K562 (cell line): Measurements from ENCODE around the gene ABCC9.

Source experiments
- CHD7 ChIP-seq: fragments of 200-600 bp; sonication (generic); IDR thresholded peaks from one replicate; pipeline ENCODE4 v1.6.1; 2012; ENCODE audit warnings: mild to moderate bottlenecking, low read depth, low read length, inconsistent platforms
- CREB1 ChIP-seq, 2 experiments: sonication (generic) in 1 of 2; formaldehyde crosslinking in 1 of 2; IDR thresholded peaks; 2 replicates each; pipeline versions ENCODE4 v1.6.1 to v1.8.0; 2012 to 2022; ENCODE audit warnings: inconsistent platforms in 1 of 2, mild to moderate bottlenecking in 1 of 2, missing genetic modification reagents in 1 of 2, moderate library complexity in 1 of 2
- HDAC2 ChIP-seq: fragments of 450-650 bp; IDR thresholded peaks from 2 replicates; pipeline ENCODE4 v1.6.1; 2016; ENCODE audit warnings: mild to moderate bottlenecking
- HSF4 ChIP-seq: fragments of 250-450 bp; sonication (Bioruptor Pico); IDR thresholded peaks from 2 replicates; pipeline ENCODE4 v2.1.2; 2022; ENCODE audit warnings: mild to moderate bottlenecking, moderate library complexity, borderline replicate concordance
- POLR2A ChIP-seq: fragments of 450-650 bp; conservative IDR thresholded peaks from 2 replicates; pipeline ENCODE4 v1.6.1; 2016
- RAD21 ChIP-seq, 2 experiments: fragments of 250-450 bp in 1 of 2; fragments of 450-650 bp in 1 of 2; sonication (Bioruptor Pico) in 1 of 2; formaldehyde crosslinking in 1 of 2; IDR thresholded peaks in 1 of 2; conservative IDR thresholded peaks in 1 of 2; 2 replicates each; pipeline versions ENCODE4 v1.4.0 to v1.8.0; 2020 to 2022; ENCODE audit warnings: mild to moderate bottlenecking in 2 of 2, moderate library complexity in 1 of 2
- RFX5 ChIP-seq: IDR thresholded peaks from 2 replicates; pipeline ENCODE4 v1.6.1; 2011; ENCODE audit warnings: low read depth, mild to moderate bottlenecking, improper control_type of control experiment, low read length
- SPI1 ChIP-seq: IDR thresholded peaks from 2 replicates; pipeline ENCODE4 v1.6.1; 2011; ENCODE audit warnings: low read depth, low read length, control low read depth, borderline replicate concordance
- TBL1XR1 ChIP-seq, 2 experiments: IDR thresholded peaks; 2 replicates each; pipeline ENCODE4 v1.6.1; 2012; ENCODE audit warnings: improper control_type of control experiment in 2 of 2, low read length in 2 of 2, mild to moderate bottlenecking in 1 of 2
- TCF7 ChIP-seq: sonication (generic); IDR thresholded peaks from 2 replicates; pipeline ENCODE4 v1.6.1; 2016; ENCODE audit warnings: antibody characterized with exemption, borderline replicate concordance
- ZNF263 ChIP-seq: sonication (generic); formaldehyde crosslinking; IDR thresholded peaks from 2 replicates; pipeline ENCODE4 v1.8.0; 2022; ENCODE audit warnings: mild to moderate bottlenecking, missing genetic modification reagents, borderline replicate concordance
- TF ChIP-seq, protein P1 (sequence below): fragments of 200-800 bp; sonication (Bioruptor generic); IDR thresholded peaks from 2 replicates; pipeline ENCODE4 v1.6.1; 2016; ENCODE audit warnings: missing genetic modification characterization, missing compliant biosample characterization
- TF ChIP-seq, protein P2 (sequence below), 3 experiments: IDR thresholded peaks in 2 of 3; conservative IDR thresholded peaks in 1 of 3; 2 replicates each; pipeline ENCODE4 v1.5.1; 2011 to 2012; ENCODE audit warnings: low read length in 3 of 3, mild to moderate bottlenecking in 3 of 3, control low read depth in 2 of 3, improper control_type of control experiment in 1 of 3, inconsistent platforms in 1 of 3, low read depth in 1 of 3, mixed read lengths in 1 of 3, moderate library complexity in 1 of 3; ENCODE audit not compliant: insufficient read depth in 2 of 3
- TF ChIP-seq, protein P3 (sequence below): sonication (generic); formaldehyde crosslinking; IDR thresholded peaks from 2 replicates; pipeline ENCODE4 v1.5.0; 2020; ENCODE audit warnings: missing genetic modification reagents

DNA sequence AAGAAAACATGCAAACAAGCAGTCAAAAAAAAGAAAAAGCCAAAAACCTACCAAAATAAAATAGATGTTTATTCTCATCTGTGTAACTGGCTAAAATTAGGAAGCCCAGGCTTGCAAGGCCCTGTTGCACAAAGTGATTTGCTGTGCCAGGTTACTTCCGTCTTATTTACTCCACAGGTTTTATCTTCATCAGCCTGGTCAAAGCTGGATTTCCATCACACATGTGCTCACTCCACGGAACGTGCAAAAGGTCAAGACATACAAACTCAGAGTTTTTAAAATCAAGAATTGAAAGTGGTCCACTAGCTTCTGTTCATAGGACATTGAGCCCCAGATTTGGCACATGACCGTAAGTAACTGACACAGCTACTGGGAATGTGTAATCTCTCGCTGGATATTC is 181.5 kb downstream of the ABCC9 start:
- TF ChIP-seq TCF7 = no peak
- no peak for TF ChIP-seq HDAC2
- no peak for TF ChIP-seq RAD21 (CRISPR knock-in tag; conservative IDR thresholded peaks at IDR 0.05 in 1 of 2, IDR thresholded peaks at IDR 0.05 in 1 of 2)
- TF ChIP-seq TBL1XR1 (IDR thresholded peaks at IDR 0.05; ENCODE audit: low read length in 2 of 2) = no peak
- TF ChIP-seq SPI1 = no peak
- TF ChIP-seq, protein P1, sequence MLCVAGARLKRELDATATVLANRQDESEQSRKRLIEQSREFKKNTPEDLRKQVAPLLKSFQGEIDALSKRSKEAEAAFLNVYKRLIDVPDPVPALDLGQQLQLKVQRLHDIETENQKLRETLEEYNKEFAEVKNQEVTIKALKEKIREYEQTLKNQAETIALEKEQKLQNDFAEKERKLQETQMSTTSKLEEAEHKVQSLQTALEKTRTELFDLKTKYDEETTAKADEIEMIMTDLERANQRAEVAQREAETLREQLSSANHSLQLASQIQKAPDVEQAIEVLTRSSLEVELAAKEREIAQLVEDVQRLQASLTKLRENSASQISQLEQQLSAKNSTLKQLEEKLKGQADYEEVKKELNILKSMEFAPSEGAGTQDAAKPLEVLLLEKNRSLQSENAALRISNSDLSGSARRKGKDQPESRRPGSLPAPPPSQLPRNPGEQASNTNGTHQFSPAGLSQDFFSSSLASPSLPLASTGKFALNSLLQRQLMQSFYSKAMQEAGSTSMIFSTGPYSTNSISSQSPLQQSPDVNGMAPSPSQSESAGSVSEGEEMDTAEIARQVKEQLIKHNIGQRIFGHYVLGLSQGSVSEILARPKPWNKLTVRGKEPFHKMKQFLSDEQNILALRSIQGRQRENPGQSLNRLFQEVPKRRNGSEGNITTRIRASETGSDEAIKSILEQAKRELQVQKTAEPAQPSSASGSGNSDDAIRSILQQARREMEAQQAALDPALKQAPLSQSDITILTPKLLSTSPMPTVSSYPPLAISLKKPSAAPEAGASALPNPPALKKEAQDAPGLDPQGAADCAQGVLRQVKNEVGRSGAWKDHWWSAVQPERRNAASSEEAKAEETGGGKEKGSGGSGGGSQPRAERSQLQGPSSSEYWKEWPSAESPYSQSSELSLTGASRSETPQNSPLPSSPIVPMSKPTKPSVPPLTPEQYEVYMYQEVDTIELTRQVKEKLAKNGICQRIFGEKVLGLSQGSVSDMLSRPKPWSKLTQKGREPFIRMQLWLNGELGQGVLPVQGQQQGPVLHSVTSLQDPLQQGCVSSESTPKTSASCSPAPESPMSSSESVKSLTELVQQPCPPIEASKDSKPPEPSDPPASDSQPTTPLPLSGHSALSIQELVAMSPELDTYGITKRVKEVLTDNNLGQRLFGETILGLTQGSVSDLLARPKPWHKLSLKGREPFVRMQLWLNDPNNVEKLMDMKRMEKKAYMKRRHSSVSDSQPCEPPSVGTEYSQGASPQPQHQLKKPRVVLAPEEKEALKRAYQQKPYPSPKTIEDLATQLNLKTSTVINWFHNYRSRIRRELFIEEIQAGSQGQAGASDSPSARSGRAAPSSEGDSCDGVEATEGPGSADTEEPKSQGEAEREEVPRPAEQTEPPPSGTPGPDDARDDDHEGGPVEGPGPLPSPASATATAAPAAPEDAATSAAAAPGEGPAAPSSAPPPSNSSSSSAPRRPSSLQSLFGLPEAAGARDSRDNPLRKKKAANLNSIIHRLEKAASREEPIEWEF (CRISPR knock-in tag) = no peak
- TF ChIP-seq RFX5 = no peak
- TF ChIP-seq CHD7 = no peak
- TF ChIP-seq HSF4 = no peak
- TF ChIP-seq, protein P2, sequence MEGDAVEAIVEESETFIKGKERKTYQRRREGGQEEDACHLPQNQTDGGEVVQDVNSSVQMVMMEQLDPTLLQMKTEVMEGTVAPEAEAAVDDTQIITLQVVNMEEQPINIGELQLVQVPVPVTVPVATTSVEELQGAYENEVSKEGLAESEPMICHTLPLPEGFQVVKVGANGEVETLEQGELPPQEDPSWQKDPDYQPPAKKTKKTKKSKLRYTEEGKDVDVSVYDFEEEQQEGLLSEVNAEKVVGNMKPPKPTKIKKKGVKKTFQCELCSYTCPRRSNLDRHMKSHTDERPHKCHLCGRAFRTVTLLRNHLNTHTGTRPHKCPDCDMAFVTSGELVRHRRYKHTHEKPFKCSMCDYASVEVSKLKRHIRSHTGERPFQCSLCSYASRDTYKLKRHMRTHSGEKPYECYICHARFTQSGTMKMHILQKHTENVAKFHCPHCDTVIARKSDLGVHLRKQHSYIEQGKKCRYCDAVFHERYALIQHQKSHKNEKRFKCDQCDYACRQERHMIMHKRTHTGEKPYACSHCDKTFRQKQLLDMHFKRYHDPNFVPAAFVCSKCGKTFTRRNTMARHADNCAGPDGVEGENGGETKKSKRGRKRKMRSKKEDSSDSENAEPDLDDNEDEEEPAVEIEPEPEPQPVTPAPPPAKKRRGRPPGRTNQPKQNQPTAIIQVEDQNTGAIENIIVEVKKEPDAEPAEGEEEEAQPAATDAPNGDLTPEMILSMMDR (IDR thresholded peaks at IDR 0.05 in 2 of 3, conservative IDR thresholded peaks at IDR 0.05 in 1 of 3; ENCODE audit: insufficient read depth in 2 of 3, low read depth in 1 of 3, low read length in 3 of 3) = no peak
- TF ChIP-seq, protein P3, sequence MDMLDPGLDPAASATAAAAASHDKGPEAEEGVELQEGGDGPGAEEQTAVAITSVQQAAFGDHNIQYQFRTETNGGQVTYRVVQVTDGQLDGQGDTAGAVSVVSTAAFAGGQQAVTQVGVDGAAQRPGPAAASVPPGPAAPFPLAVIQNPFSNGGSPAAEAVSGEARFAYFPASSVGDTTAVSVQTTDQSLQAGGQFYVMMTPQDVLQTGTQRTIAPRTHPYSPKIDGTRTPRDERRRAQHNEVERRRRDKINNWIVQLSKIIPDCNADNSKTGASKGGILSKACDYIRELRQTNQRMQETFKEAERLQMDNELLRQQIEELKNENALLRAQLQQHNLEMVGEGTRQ = no peak
- TF ChIP-seq POLR2A = no peak
- no peak for TF ChIP-seq CREB1 (IDR thresholded peaks at IDR 0.05)
- TF ChIP-seq CREB1 (CRISPR knock-in tag; IDR thresholded peaks at IDR 0.05) = no peak
- TF ChIP-seq ZNF263 (CRISPR knock-in tag) = no peak
